HK-2 (cell line): ENCODE measurements around the gene KRT12.
A peak's percentile ranks its signal among the peaks of the same experiment; 100 is the strongest.

Experiments
- DNase-seq: peaks from one replicate; pipeline ENCODE4 v3.0.0-alpha.2; 2018; ENCODE audit not compliant: unreplicated experiment

KRT12 gene

GRCh38 chr17:40843242-40843641 lies 23.8 kb downstream of the KRT12 start:
- no peak for DNase-seq

DNA sequence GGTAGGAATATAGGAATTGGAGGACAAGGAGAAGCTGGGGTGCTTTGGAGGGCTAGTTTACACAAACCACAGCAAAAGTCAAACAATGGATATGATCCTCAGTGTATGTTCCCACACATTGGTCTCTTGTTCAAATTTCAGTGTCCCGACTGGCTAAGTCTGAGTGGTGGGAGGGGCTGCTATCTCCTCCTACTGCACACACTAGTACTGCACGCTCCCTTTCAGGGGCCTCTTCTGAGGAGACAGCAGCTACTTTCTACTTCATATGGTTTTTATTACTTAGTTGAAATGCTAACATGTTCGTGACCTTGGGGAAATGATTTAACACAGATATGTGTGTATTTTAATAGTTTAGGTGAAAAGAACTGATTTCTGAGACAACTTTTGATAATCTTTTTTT lies 25.8 kb downstream of the KRT12 start:
- DNase-seq: no peak

GRCh38 chr17:40839194-40839593 lies 27.8 kb downstream of the KRT12 start:
- DNase-seq: no peak

DNA sequence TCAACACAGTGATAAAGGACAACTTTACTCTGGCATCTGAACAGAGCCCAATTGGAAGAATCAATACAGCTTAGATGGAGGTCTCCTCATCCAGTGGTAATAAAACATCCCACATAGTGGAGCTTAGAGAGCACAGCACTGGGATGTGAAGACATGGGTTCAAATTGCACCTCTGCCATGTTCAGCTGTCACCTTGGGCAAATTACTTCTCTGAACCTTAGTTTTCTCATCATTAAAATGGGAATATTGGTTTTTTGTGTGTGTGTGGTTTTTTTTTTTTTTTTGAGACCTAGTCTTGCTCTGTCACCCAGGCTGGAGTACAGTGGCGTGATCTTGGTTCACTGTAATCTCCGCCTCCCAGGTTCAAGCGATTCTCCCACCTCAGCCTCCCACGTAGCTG lies 31.0 kb downstream of the KRT12 start:
- DNase-seq: no peak

- no peak for DNase-seq
Measured at GRCh38 chr17:40833882-40834281, 33.1 kb downstream of the KRT12 start.

DNA sequence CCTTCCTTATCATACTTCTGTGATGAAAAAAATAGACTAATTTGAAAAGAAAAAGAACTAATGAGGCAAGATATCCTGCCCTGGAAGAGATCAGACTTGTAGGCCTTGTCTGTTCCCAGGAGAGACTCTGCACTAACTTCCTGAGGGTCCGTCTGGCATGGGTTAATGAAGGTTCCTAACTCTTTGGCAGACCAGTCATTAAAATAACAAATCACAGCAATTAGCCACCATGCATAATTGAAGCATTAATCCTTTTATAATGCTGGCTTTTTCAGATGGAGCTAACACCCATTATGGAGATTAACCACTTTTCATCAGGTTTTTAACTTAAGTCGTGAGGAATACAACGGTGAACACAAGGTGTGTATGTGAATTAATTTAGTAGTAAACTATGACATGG lies 34.2 kb downstream of the KRT12 start:
- DNase-seq: no peak

DNA sequence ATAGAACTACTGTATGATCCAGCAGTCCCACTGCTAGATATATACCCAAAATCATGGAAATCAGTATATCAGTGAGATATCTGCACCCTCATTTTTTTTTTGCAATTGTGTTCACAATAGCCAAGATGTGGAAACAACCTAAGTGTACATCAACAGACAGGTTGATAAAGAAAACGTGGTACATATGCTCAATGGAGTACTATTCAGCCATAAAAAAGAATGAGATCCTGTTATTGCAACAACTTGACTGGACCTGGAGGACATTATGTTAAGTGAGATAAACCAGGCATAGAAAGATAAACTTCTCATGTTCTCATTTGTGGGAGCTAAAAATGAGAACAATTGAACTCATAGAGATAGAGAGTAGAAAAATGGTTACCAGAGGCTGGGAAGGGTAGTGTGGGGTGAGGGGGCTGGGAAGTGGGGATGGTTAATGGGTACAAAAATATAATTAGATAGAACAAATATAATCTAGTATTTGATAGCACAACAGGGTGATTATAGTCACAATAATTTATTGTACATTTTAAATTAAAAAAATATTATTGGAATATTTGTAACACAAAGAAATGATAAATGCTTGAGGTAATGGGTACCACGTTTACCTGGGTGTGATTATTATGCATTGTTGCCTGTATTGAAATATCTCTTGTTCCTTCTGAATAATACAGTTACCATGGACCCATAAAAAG lies 36.8 kb downstream of the KRT12 start:
- no peak for DNase-seq

- no peak for DNase-seq
Measured at GRCh38 chr17:40828454-40829044, 38.5 kb downstream of the KRT12 start.

GRCh38 chr17:40827746-40828453 lies 39.1 kb downstream of the KRT12 start:
- peak; percentile 18 for DNase-seq

DNA sequence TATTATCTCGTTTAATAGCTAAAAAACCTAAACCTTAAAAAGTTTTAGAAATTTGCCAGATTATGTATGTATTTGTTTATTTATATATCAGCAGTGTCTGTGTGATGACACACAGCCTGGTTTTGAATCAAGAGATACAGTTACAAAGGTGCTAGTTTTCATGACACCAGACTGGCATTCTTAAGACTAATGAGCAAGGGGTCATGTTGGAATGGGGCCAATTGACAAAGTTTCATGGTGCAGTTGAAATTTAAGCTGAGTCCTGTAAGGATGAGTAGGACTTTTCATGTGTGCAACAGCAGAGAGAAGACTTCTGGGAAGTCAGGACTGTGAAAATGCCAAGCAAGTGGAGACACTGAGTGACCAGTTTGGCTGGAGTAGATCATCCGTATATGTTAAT lies 41.4 kb downstream of the KRT12 start:
- no peak for DNase-seq

GRCh38 chr17:40824015-40824832 lies 42.8 kb downstream of the KRT12 start:
- DNase-seq: no peak

DNA sequence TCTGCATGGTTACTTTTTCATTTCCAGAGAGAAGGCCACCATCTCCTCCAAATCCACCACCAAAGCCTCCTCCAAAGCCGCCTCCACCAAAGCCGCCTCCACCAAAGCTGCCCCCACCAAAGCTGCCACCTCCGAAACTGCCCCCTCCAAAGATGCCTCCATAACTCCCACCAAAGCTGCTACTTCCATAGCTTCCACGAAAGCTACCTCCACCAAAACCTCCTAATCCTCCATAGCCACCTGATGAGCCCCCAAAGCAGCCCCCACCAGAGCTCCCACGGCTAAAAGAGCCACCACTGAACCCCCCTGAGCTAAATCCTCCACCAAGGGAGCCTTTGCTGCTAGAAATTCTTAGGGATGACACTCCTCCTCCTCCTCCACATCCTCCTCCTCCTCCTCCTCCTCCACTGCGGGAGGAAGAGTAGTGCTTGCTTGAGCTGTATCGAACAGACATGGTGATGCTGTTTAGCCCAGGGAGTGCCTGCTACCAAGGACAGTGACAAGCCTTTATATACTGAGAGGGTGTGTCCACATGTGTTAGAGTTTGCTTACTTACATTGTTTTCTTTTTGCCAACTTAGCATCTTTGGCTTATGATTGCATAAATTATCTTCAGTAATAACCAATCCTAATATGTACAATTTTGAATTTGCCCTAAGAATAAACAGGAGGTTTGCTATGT lies 44.8 kb downstream of the KRT12 start, which contains the start of gene KRT10:
KRT10 (minus strand) TSS at position 483 of the 681 bp plus-strand sequence; CDS start at position 454, 29 bp downstream.
- DNase-seq: no peak

DNA sequence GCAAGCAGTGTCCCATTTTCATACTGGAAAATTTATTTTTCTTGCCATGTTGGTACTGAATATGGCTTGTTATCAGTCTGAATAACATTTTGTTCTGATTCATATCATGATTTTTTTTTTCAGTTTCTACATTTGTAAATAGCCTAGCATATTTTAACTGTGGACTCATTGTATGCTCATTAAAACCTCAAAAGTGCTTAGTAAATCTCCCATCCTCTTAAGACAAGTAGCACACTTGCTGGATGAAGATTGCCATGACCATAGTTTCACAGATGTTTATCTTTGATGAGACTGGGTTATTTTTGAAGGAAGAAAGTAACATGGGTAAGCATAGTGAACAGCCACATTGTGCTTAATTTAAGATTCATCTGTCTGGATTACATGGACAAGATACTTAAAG lies 45.5 kb downstream of the KRT12 start:
- no peak for DNase-seq

GRCh38 chr17:40820228-40820838 lies 46.7 kb downstream of the KRT12 start:
- no peak for DNase-seq

DNA sequence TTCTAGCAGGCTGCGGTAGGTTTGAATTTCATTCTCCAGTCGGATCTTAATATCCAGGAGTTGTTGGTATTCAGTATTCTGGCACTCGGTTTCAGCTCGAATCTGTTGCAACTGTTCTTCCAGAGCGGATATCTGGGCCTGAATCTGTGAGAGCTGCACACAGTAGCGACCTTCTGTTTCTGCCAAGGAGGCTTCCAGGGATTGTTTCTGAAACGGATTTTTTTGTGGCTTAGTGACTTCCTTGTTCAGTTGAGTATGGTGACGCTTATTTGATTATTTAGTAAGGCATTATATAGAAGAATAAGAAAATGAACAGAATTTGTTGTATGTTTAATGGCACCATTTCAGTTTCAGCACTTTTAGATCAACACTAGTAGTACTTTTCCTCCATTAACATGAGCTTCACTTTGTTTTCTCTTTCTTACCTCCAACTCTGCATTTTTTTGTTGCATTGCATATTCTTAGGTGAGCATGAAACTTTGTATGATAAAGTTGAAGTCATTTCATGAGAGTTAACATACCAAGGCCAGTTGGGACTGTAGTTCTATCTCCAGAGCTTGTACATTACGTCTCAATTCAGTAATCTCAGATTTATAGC lies 47.4 kb downstream of the KRT12 start:
- no peak for DNase-seq

GRCh38 chr17:40818733-40819527 lies 48.1 kb downstream of the KRT12 start:
- peak; percentile 84 for DNase-seq

DNA sequence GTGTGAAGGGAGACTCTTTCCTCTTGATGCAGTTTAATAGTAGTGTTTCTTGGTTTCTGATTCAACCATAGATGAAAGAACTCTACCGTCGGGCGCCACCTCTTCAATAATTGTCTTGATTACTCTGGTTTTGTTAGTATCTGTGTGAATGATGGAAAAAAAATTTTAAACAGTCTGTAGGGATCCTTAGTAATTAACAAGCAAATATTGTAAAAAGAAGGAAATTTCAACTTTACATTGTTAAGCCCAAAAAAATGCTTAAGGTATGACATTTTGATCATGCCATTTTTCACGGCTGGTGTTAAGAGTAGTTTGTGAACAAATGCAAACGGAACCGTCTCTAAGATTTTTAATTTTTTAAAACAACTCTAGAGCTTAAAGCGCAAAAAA lies 48.7 kb downstream of the KRT12 start:
- DNase-seq: no peak

DNA sequence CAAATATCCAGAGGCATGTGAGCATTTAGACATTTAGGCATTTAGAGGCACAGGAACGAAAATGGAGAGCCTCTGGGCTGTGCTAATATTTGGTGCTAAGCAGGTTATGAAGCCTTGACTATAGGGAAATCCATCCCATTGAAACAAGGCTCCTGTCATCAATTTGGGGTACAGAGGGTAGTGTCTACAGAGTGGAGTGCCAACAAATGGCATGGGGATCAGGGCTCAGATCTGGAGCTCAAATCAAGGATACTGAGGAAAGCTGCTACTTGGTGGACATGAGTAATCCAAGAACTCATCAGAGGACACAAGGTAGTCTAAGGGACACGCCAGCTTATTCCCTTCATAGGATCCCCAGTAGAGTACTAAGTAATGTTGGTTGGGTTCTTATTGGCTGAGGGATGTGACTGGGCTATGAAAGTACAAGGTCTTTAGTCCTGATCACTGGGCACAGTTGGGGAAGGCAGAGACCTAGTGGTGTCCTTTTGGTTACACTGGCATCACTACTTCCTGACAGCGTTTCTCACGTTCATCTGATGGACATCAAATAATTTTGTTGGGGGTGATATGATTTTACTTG lies 49.8 kb downstream of the KRT12 start:
- DNase-seq: no peak

DNA sequence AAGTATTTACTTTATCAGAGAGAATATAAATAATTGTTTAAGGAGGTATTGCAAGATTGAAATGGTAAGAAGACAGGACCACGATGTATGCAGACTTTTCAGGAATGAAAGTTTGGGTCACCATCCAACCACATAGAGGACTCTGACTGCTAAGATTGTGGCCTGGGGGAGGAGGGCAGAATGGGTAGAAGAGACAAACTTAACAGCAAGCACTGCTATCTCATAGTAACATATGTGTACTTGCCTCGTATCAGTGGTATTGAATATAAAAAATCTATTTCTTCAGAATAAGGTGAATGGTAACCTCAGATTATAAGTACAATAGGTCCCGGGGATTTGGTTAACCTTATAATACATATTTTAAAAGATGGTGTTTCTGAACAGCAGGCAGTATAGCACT lies 50.5 kb downstream of the KRT12 start:
- no peak for DNase-seq

DNA sequence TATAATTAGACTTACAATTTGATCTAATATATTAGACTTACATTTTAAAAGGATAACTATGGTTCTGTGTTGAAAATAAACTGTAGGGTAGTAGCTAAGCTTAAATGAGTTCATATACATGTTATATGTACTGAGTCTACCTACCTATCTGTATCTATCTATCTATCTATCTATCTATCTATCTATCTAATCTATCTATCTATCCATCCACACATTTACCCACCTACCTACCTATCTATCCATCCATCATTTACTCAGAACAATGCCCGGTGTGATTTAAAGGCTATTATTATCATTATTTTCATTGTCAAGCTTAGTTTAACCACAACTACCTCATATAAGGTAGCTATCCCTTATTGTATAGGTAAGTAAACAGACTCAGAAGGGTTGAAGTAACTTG lies 51.6 kb downstream of the KRT12 start:
- no peak for DNase-seq
